OCI-LY3 (cell line): Measurements from ENCODE around the gene SMYD3.

Experiments
- H2AFZ ChIP-seq: fragments of 200-600, 300-600 bp; shearing (Covaris generic); 2 replicates; pipeline ENCODE4 v1.6.0; 2014; ENCODE audit warnings: antibody characterized with exemption, low read depth, low read length
- H3K27ac ChIP-seq: fragments of 200-600, 300-600 bp; sonication (generic); 2 replicates; pipeline ENCODE4 v1.5.1; 2014; ENCODE audit warnings: mild to moderate bottlenecking, low read length, moderate library complexity, mixed read lengths
- H3K27me3 ChIP-seq: fragments of 200-600, 300-600 bp; sonication (generic); 2 replicates; pipeline ENCODE4 v1.6.1; 2014; ENCODE audit warnings: low read depth, low read length, mixed read lengths
- H3K36me3 ChIP-seq: fragments of 200-600, 300-600 bp; sonication (generic); replicated peaks from 2 replicates; pipeline ENCODE3; 2014; ENCODE audit warnings: low read depth, low read length, mixed read lengths
- H3K4me1 ChIP-seq: fragments of 300-600, 200-600 bp; sonication (generic); 2 replicates; pipeline ENCODE4 v1.6.1; 2014; ENCODE audit warnings: low read length, mixed read lengths
- H3K4me2 ChIP-seq: fragments of 200-600, 300-600 bp; sonication (generic); 2 replicates; pipeline ENCODE4 v1.6.1; 2014; ENCODE audit warnings: low read length, mixed read lengths
- H3K4me3 ChIP-seq: fragments of 300-600, 200-600 bp; sonication (generic); 2 replicates; pipeline ENCODE4 v1.5.1; 2014; ENCODE audit warnings: antibody characterized with exemption, mild to moderate bottlenecking, low read length, moderate library complexity
- H3K79me2 ChIP-seq: fragments of 300-600, 200-600 bp; shearing (Covaris generic); 2 replicates; pipeline ENCODE4 v1.6.1; 2014; ENCODE audit warnings: mild to moderate bottlenecking, low read length, mixed read lengths
- H3K9ac ChIP-seq: fragments of 300-600, 200-600 bp; shearing (Covaris generic); 2 replicates; pipeline ENCODE4 v1.6.0; 2014; ENCODE audit warnings: mild to moderate bottlenecking, low read length, moderate library complexity
- H3K9me3 ChIP-seq: fragments of 200-600, 300-600 bp; shearing (Covaris generic); 2 replicates; pipeline ENCODE4 v1.6.1; 2014; ENCODE audit warnings: low read length, mixed read lengths; ENCODE audit not compliant: insufficient read depth
- H4K20me1 ChIP-seq: fragments of 200-600, 300-600 bp; sonication (generic); 2 replicates; pipeline ENCODE4 v1.6.1; 2016; ENCODE audit warnings: low read length, mixed read lengths; ENCODE audit not compliant: insufficient read depth
- EZH2phosphoT487 ChIP-seq: fragments of 200-600 bp; shearing (Covaris generic); IDR thresholded peaks from 2 replicates; pipeline ENCODE4 v1.6.1; 2018; ENCODE audit warnings: antibody characterized with exemption, mixed run types, low read depth
- TF ChIP-seq, protein P1 (sequence below): fragments of 200-600, 300-600 bp; sonication (generic); IDR thresholded peaks from 2 replicates; pipeline ENCODE4 v1.5.1; 2014; ENCODE audit warnings: antibody characterized with exemption, low read length, low read depth

The SMYD3 gene

DNA sequence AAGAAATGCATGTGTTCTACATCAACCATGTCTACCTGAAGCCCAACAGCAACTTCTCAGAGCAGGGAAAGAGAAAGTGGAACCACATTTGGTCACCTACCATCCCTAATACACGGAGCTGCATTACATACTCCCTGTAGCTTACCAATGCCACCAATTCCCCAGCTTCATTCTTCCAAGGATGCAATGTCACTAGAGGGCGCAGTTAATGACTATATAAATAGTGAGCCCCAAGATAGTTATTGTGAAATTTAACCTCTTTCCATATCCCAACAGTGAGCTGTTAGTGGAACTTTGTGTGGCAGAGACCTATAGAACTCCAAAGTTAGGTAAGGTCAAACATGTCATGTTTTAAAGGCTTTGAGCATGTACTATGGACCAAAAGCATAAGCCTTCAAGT lies 618.3 kb downstream of the SMYD3 start:
- Histone ChIP-seq H3K79me2 (no peaks in the 10 kb centered on the region), H3K27ac (no peak overlapping the region), H3K36me3 (no peaks in the 10 kb centered on the region), H3K4me1 (no peaks in the 10 kb centered on the region), H2AFZ (no peak overlapping the region), H4K20me1 (no peaks in the 10 kb centered on the region), H3K27me3 (no peaks in the 10 kb centered on the region), H3K9ac (no peak overlapping the region), H3K4me3 (no peak overlapping the region), H3K4me2 (no peak overlapping the region), H3K9me3 (no peaks in the 10 kb centered on the region; the same call in 1 of the 2 replicates)
- TF ChIP-seq EZH2phosphoT487 = no peak
- TF ChIP-seq, protein P1, sequence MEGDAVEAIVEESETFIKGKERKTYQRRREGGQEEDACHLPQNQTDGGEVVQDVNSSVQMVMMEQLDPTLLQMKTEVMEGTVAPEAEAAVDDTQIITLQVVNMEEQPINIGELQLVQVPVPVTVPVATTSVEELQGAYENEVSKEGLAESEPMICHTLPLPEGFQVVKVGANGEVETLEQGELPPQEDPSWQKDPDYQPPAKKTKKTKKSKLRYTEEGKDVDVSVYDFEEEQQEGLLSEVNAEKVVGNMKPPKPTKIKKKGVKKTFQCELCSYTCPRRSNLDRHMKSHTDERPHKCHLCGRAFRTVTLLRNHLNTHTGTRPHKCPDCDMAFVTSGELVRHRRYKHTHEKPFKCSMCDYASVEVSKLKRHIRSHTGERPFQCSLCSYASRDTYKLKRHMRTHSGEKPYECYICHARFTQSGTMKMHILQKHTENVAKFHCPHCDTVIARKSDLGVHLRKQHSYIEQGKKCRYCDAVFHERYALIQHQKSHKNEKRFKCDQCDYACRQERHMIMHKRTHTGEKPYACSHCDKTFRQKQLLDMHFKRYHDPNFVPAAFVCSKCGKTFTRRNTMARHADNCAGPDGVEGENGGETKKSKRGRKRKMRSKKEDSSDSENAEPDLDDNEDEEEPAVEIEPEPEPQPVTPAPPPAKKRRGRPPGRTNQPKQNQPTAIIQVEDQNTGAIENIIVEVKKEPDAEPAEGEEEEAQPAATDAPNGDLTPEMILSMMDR = peak; percentile 87

- H4K20me1 ChIP-seq = no peaks in the 10 kb centered on the region
- H3K27me3 ChIP-seq = no peaks in the 10 kb centered on the region
- H3K4me3 ChIP-seq = no peak overlapping the region
- TF ChIP-seq, protein P1 = no peak
- TF ChIP-seq EZH2phosphoT487 = no peak
- H3K27ac ChIP-seq = no peak overlapping the region
- no peak overlapping the region for H3K9ac ChIP-seq
- H3K36me3 ChIP-seq = no peaks in the 10 kb centered on the region
- no peak overlapping the region for H3K4me2 ChIP-seq
- no peaks in the 10 kb centered on the region for H3K4me1 ChIP-seq
- no peaks in the 10 kb centered on the region for H3K79me2 ChIP-seq
- H2AFZ ChIP-seq = no peak overlapping the region
- no peaks in the 10 kb centered on the region; the same call in 1 of the 2 replicates for H3K9me3 ChIP-seq
Measured at GRCh38 chr1:245887829-245888228, 619.2 kb downstream of the SMYD3 start.

- no peak overlapping the region for H3K4me3 ChIP-seq
- no peaks in the 10 kb centered on the region for H3K36me3 ChIP-seq
- H4K20me1 ChIP-seq = no peaks in the 10 kb centered on the region
- H3K4me2 ChIP-seq = no peak overlapping the region
- no peaks in the 10 kb centered on the region for H3K79me2 ChIP-seq
- no peak overlapping the region for H2AFZ ChIP-seq
- no peak overlapping the region for H3K27ac ChIP-seq
- TF ChIP-seq, protein P1 = no peak
- no peak for TF ChIP-seq EZH2phosphoT487
- no peaks in the 10 kb centered on the region for H3K27me3 ChIP-seq
- H3K9ac ChIP-seq = no peak overlapping the region
- no peaks in the 10 kb centered on the region for H3K4me1 ChIP-seq
- no peaks in the 10 kb centered on the region for H3K9me3 ChIP-seq
Measured at GRCh38 chr1:245881767-245882391, 625.2 kb downstream of the SMYD3 start.

DNA sequence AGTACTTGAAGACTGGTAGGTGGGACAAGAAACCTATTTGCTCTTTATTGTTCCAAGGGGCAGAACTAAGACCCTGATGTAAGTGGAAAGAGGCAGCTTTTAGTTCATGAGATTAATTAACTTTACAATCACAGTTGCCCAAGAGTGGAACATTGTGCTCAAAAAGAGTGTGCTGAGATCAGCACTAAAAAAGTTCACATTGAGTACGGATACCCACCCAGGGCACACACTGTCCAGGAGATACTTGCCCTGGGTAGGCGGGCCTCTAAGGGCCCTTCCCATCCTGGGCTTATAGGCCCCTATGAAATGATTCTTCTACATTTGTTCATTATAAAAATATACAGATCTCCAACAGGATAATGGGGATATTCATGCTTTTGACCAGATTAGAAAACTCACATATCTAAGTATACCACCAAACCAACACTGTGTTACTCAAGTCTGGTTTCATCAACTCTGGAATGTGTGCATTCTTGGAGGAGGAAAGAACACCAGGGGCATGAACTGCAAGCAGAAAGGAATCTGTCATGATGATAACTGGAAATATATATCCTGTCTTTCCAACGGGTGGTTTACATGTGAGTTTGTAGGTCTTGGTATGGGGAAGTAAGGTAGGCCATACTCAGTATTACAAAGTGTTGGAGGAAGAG lies 626.2 kb downstream of the SMYD3 start:
- no peaks in the 10 kb centered on the region for H4K20me1 ChIP-seq
- no peak overlapping the region for H3K4me2 ChIP-seq
- H3K4me3 ChIP-seq = no peak overlapping the region
- no peak overlapping the region for H3K27ac ChIP-seq
- no peaks in the 10 kb centered on the region for H3K36me3 ChIP-seq
- no peak for TF ChIP-seq EZH2phosphoT487
- TF ChIP-seq, protein P1 = no peak
- no peaks in the 10 kb centered on the region for H3K79me2 ChIP-seq
- no peaks in the 10 kb centered on the region for H3K9me3 ChIP-seq
- H2AFZ ChIP-seq = no peak overlapping the region
- H3K9ac ChIP-seq = no peak overlapping the region
- H3K4me1 ChIP-seq = no peaks in the 10 kb centered on the region
- no peaks in the 10 kb centered on the region for H3K27me3 ChIP-seq
